ENCODE data around the gene MRPL18.

GRCh38 chr6:159806021-159806458, 15.8 kb downstream of the MRPL18 start:
- TF ChIP-seq CTCF (IDR thresholded peaks at IDR 0.05; ENCODE audit: low read length), result no peak
- TF ChIP-seq EZH2 (IDR thresholded peaks at IDR 0.05; ENCODE audit: borderline replicate concordance, low read length), result no peak
